ENCODE results near the gene ATXN1. TPM values are rescaled to one million over a fixed set of nuclear protein-coding genes. Genes with fewer than 3 reads are reported as not detected.

The ATXN1 gene
- total RNA-seq, 1 experiment from 2014 or later, result 6.3 TPM

DNA sequence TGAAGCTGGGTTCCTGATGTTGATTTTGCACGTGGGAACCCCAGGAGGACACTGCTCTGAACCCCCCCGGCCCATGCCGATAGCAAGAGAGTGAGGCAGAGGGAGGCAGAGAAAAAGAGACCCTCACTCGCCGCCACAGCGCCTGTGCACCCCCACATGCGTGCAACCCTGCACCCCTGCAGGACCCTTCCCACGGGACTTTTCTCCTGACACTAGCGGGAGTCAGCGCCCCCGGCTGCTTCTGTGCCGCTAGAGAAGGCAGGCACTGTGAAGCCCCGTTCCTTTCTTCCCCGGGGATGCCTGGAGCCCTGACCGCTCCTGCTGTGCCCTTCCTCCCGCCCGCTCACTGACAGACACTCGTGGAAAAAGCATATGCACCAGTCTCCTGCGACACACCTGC is 455.5 kb downstream of the ATXN1 start:
- Histone ChIP-seq H3K4me1 (no peaks in the 10 kb centered on the region), H3K36me3 (no peaks in the 10 kb centered on the region), H3K9me3 (replicated peaks) (no peaks in the 10 kb centered on the region), H3K4me3 (no peak overlapping the region), H3K27me3 (no peaks in the 10 kb centered on the region), H3K27ac (no peak overlapping the region)
- DNase-seq, result no peak

DNA sequence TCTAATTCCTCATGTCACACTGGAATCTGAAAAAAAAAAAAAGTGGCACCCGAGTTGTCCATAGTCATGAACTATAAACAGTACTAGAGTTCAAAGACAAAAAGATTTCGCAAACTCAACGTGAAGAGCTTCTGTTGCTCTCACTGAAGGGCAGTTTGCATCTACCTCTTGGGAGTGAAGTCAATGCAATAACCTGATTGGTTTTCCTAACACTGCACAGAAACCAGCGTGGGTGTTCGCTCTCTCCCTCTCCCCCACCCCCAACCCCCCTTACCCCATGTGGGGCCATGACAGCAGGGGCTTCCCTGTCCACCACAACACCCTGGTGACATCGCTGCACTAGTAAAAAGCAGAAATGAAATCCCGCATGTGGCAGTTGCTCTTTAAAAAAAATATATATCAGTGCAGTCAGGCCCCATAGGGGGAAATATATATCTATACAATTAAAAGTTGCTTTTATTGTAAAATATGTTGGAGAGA is 456.0 kb downstream of the ATXN1 start:
- Histone ChIP-seq H3K4me3 (no peak overlapping the region), H3K4me1 (no peaks in the 10 kb centered on the region), H3K27ac (no peak overlapping the region), H3K27me3 (no peaks in the 10 kb centered on the region), H3K36me3 (no peaks in the 10 kb centered on the region), H3K9me3 (replicated peaks) (no peaks in the 10 kb centered on the region)
- DNase-seq, result no peak

- DNase-seq, result no peak
- no peaks in the 10 kb centered on the region for H3K4me1 ChIP-seq
- H3K4me3 ChIP-seq, result no peak overlapping the region
- no peaks in the 10 kb centered on the region for H3K9me3 ChIP-seq (replicated peaks)
- H3K27me3 ChIP-seq, result no peaks in the 10 kb centered on the region
- no peak overlapping the region for H3K27ac ChIP-seq
- no peaks in the 10 kb centered on the region for H3K36me3 ChIP-seq
Measured at GRCh38 chr6:16302721-16303552, 458.3 kb downstream of the ATXN1 start.

DNA sequence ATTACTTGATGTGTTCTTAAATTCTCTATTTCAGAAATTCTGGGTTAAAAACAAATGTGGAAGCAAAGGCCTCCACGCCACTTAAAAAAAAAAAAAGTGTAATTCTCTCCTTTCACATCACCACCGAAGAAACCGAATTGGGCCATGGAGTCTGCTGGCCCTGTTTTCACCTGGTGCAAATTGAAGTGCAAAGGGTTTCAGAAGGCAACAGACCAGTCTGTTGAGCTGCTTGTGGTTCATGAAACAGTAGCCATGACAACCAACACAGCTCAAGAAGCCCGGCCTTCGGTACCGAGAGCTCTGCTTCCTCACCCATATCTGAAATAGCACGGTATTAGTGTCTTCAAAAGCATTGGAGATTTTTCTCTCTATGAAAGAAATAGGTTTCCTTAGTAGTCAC is 459.7 kb downstream of the ATXN1 start:
- Histone ChIP-seq H3K4me1 (no peaks in the 10 kb centered on the region), H3K4me3 (no peak overlapping the region), H3K27me3 (no peaks in the 10 kb centered on the region), H3K36me3 (no peaks in the 10 kb centered on the region), H3K9me3 (replicated peaks) (no peaks in the 10 kb centered on the region), H3K27ac (no peak overlapping the region)
- no peak for DNase-seq

GRCh38 chr6:16299861-16300260 is 461.4 kb downstream of the ATXN1 start:
- H3K4me3 ChIP-seq, result no peak overlapping the region
- DNase-seq, result no peak
- no peaks in the 10 kb centered on the region for H3K4me1 ChIP-seq
- H3K27me3 ChIP-seq, result no peaks in the 10 kb centered on the region
- no peaks in the 10 kb centered on the region for H3K9me3 ChIP-seq (replicated peaks)
- H3K27ac ChIP-seq, result no peak overlapping the region
- no peaks in the 10 kb centered on the region for H3K36me3 ChIP-seq

- H3K4me1 ChIP-seq, result no peaks in the 10 kb centered on the region
- no peak for DNase-seq
- H3K27me3 ChIP-seq, result no peaks in the 10 kb centered on the region
- no peak overlapping the region for H3K4me3 ChIP-seq
- H3K36me3 ChIP-seq, result no peaks in the 10 kb centered on the region
- no peaks in the 10 kb centered on the region for H3K9me3 ChIP-seq (replicated peaks)
- H3K27ac ChIP-seq, result no peak overlapping the region
Measured at GRCh38 chr6:16296061-16296670, 465.1 kb downstream of the ATXN1 start.

GRCh38 chr6:16295471-16295870 is 465.8 kb downstream of the ATXN1 start:
- Histone ChIP-seq H3K9me3 (replicated peaks) (no peaks in the 10 kb centered on the region), H3K4me1 (no peaks in the 10 kb centered on the region), H3K27ac (no peak overlapping the region), H3K27me3 (no peaks in the 10 kb centered on the region), H3K36me3 (no peaks in the 10 kb centered on the region), H3K4me3 (no peak overlapping the region)
- no peak for DNase-seq

GRCh38 chr6:16295060-16295459 is 466.2 kb downstream of the ATXN1 start:
- no peak for DNase-seq
- Histone ChIP-seq H3K4me3 (no peak overlapping the region), H3K9me3 (replicated peaks) (no peaks in the 10 kb centered on the region), H3K27me3 (no peaks in the 10 kb centered on the region), H3K27ac (no peak overlapping the region), H3K4me1 (no peaks in the 10 kb centered on the region), H3K36me3 (no peaks in the 10 kb centered on the region)

- H3K9me3 ChIP-seq (replicated peaks), result no peaks in the 10 kb centered on the region
- no peak for DNase-seq
- no peaks in the 10 kb centered on the region for H3K36me3 ChIP-seq
- H3K27ac ChIP-seq, result no peak overlapping the region
- no peaks in the 10 kb centered on the region for H3K4me1 ChIP-seq
- no peaks in the 10 kb centered on the region for H3K27me3 ChIP-seq
- no peak overlapping the region for H3K4me3 ChIP-seq
Measured at GRCh38 chr6:16294371-16294770, 466.9 kb downstream of the ATXN1 start.

- H3K9me3 ChIP-seq (replicated peaks), result no peaks in the 10 kb centered on the region
- DNase-seq, result no peak
- no peak overlapping the region for H3K27ac ChIP-seq
- H3K4me1 ChIP-seq, result no peaks in the 10 kb centered on the region
- no peaks in the 10 kb centered on the region for H3K27me3 ChIP-seq
- no peaks in the 10 kb centered on the region for H3K36me3 ChIP-seq
- no peak overlapping the region for H3K4me3 ChIP-seq
Measured at GRCh38 chr6:16292942-16293341, 468.3 kb downstream of the ATXN1 start.

- H3K4me3 ChIP-seq, result no peak overlapping the region
- H3K9me3 ChIP-seq (replicated peaks), result no peaks in the 10 kb centered on the region
- H3K4me1 ChIP-seq, result no peaks in the 10 kb centered on the region
- DNase-seq, result no peak
- no peaks in the 10 kb centered on the region for H3K36me3 ChIP-seq
- no peaks in the 10 kb centered on the region for H3K27me3 ChIP-seq
- no peak overlapping the region for H3K27ac ChIP-seq
Measured at GRCh38 chr6:16292432-16292831, 468.8 kb downstream of the ATXN1 start.

DNA sequence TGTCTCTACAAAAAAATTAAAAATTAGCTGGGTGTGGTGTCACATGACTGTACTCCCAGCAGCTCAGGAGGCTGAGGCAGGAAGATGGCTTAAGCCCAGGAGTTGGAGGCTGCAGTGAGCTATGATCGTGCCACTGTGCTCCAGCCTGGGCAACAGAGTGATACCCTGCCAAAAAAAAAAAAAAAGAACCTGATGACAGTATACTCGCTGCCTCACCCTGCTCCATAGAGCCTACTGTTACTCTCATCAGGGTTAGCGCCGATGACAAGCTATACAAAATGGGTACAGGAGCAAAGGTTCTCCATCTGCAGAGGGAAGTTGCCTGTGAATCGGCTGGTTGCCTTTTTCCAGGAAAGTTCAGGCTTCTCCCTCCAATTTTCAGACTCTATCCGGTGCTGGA is 469.5 kb downstream of the ATXN1 start:
- Histone ChIP-seq H3K4me1 (no peaks in the 10 kb centered on the region), H3K27me3 (no peaks in the 10 kb centered on the region), H3K4me3 (no peak overlapping the region), H3K36me3 (no peaks in the 10 kb centered on the region), H3K9me3 (replicated peaks) (no peaks in the 10 kb centered on the region), H3K27ac (no peak overlapping the region)
- no peak for DNase-seq

GRCh38 chr6:16288163-16288562 is 473.1 kb downstream of the ATXN1 start:
- no peaks in the 10 kb centered on the region for H3K4me1 ChIP-seq
- H3K27ac ChIP-seq, result no peak overlapping the region
- H3K4me3 ChIP-seq, result no peak overlapping the region
- DNase-seq, result no peak
- H3K9me3 ChIP-seq (replicated peaks), result no peaks in the 10 kb centered on the region
- H3K27me3 ChIP-seq, result no peaks in the 10 kb centered on the region
- H3K36me3 ChIP-seq, result no peaks in the 10 kb centered on the region

GRCh38 chr6:16286151-16286522 is 475.1 kb downstream of the ATXN1 start:
- DNase-seq, result no peak
- Histone ChIP-seq H3K27me3 (no peaks in the 10 kb centered on the region), H3K4me1 (no peaks in the 10 kb centered on the region), H3K36me3 (no peaks in the 10 kb centered on the region), H3K27ac (no peak overlapping the region), H3K9me3 (replicated peaks) (no peaks in the 10 kb centered on the region), H3K4me3 (no peak overlapping the region)

GRCh38 chr6:16285467-16286150 is 475.7 kb downstream of the ATXN1 start:
- H3K4me3 ChIP-seq, result no peak overlapping the region
- H3K27ac ChIP-seq, result no peak overlapping the region
- no peaks in the 10 kb centered on the region for H3K4me1 ChIP-seq
- no peak for DNase-seq
- no peaks in the 10 kb centered on the region for H3K27me3 ChIP-seq
- no peaks in the 10 kb centered on the region for H3K9me3 ChIP-seq (replicated peaks)
- H3K36me3 ChIP-seq, result no peaks in the 10 kb centered on the region

Data from SJCRH30 (cell line).